GM19238 (cell line): Measurements from ENCODE around the gene DNAJC15.
"Not testable (repeated sequence)": the region's sequence is repeated elsewhere in the genome, so short reads cannot be mapped to it uniquely, and the experiment has no call there.

ENCODE experiments used
- DNase-seq: peaks from one replicate; pipeline ENCODE4 v3.0.0; 2011; ENCODE audit warnings: low spot score; ENCODE audit not compliant: insufficient read length

The DNAJC15 gene

DNA sequence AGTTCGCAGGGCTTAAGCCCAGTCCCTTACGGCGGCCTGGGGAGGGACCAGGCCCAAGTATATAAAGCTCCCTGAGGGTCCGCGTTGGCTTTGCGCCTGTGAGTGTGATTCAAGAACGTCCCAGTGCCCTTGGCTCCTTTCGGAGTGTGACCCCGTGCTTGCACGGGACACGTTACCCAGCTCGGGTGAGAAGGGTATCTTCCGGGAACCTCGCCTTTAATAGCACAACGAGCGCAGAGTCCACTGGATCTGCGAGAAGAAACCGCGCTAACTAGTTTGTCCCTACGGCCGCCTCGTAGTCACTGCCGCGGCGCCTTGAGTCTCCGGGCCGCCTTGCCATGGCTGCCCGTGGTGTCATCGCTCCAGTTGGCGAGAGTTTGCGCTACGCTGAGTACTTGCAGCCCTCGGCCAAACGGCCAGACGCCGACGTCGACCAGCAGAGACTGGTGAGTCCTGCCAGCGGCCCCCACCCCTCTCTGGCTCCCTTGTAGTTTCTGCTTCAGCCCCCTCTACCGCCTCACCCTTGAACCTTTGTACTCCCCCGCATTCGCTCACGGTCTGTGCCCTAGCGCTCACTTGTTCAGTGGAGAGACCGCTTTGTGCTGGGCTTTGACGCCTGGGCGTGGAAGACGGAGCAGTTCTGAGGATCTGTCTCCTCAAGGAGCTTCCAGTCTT, at the start of gene DNAJC15:
DNAJC15 (plus strand) TSS at position 298 of the 675 bp plus-strand sequence; CDS start at position 339, 41 bp downstream.
- peak; percentile 64 for DNase-seq

- DNase-seq: no peak
These were observed 47.3 kb upstream of the DNAJC15 start for GRCh38 chr13:42976066-42976465.

- DNase-seq: no peak
These were observed 46.1 kb upstream of the DNAJC15 start for GRCh38 chr13:42977219-42977659.

- DNase-seq: no peak
These were observed 42.1 kb upstream of the DNAJC15 start for GRCh38 chr13:42981317-42981716.

- DNase-seq: no peak
These were observed 41.5 kb upstream of the DNAJC15 start for GRCh38 chr13:42981853-42982252.

- DNase-seq: no peak
These were observed 39.4 kb upstream of the DNAJC15 start for GRCh38 chr13:42984026-42984425.

DNA sequence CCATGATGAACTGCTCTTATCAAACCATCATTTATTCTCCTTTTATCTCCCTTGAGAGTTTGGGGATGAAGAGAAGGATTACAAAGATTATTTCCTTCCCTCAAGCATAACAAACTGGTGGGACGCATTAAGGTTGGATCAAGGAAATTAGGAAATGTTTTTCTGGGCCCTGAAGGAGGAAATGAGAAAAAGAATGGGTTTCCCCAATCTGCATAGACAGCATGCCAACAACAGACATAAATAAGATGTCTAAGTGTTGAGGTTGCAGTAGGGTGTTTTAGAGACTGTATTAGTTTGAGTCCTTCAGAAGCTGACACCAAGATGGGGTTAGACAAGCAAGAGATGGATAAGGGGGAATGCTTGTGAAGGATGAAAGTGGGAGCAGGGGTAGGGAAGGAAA, 38.7 kb upstream of the DNAJC15 start:
- no peak for DNase-seq

DNA sequence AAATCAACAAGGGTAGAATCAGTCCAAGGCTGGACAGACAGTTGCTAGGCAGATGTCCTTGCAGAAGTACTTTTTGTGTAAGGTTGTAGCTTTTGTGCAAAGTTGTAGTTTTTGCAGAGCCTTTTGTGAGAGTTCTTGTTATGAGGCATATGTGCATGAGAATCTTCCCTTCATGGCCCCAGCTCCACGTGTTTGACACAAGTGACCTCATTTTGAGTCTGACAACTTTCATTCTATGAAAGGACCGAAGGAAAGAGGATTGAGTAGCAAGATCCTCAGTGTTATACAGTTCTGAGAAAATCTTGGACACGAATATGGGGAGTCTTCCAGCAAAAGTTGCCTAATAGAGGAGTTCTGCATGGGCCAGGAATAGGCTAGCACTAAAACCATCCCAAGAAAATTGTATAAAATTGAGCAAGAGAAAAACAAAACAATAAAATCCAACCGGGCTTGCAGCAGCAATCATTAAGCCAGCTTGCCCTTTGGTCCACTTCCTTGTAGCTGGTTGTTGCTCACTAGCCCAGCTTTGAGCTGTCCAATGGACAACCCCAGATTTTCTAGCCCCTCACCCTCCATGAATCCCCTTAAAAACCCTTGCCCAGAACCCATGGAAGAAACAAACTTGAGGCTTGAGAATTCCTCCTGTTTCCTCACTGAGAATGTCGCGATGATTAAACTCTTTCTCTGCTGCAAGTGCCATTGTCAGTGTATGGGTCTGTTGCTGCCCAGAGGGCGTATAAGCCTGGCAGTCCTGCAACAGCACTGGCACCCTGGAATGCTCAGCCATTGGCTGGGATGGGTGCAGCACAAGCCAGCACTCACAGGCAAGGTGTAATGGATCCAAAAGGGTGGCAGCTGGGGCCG, 37.8 kb upstream of the DNAJC15 start:
- no peak for DNase-seq

GRCh38 chr13:42986176-42986574, 37.2 kb upstream of the DNAJC15 start:
- no peak for DNase-seq

DNA sequence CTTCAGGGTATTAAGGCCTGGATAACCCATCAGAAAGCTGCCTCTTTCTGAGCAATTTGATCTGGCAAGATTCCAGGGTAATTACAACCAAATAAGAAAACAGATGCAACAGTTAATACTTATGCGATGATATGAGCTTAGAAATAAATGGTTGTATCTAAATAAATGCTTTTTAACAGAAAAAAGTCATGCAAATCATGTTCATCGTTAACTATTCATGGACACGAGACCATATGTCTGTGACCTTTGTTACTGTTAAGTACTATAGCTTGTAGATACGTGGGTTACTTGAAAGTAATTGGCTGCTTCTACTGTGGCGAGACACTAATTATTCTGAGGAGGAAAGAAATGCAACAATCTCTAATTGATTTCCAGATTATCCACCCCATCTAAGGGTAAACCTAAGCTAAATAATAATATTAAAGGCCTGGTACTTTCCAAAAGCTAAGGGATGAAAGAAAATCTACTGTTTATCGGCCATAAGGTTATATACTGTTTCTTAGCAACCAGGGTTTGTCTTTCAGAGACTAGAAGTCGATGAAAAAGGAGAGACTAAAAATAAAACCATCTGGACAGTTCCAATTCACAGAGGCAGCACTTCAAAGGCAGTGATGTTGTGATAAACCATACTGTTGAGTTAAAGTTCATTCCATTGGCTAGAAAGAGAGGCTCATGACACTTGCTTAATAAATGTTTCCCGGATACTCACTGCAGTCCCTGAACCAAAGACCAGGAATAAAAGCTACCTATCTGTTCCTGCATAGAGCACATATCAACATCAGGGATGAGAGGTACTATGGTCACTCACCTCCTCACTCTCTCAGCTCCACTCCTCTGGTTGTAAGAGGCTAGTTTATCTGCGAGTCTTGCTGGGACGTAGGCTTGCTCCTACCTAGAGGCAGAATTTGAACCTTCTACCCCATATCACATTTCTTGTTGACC, 32.8 kb upstream of the DNAJC15 start:
- DNase-seq: no peak

GRCh38 chr13:42991233-42991897, 32.0 kb upstream of the DNAJC15 start:
- not testable (repeated sequence) for DNase-seq

GRCh38 chr13:42991898-42992763, 31.3 kb upstream of the DNAJC15 start, which contains the start of gene EPSTI1:
Gene EPSTI1, minus strand, starts transcription at chr13:42992241. Its CDS starts 76 bp downstream, at chr13:42992165.
- DNase-seq: peak; percentile 28

GRCh38 chr13:42992764-42993122, 30.6 kb upstream of the DNAJC15 start:
- no peak for DNase-seq

DNA sequence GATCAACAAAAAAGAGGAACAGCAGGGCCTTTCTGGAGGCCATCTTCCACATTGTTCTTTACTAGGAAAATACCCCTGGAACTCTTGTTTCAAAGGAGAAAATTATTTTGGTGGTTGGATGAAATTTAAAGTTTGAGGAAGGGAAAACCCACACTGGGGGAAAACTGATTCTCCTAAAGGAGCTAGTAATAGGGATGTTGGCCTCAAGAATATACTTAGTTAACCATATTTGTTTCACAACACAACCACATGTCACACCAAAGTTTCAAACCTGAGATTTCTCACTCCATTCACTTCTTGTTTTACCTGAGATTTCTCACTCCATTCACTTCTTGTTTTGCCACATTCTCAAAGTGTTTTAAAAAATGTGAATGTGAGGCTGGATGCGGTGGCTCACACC, 28.5 kb upstream of the DNAJC15 start:
- no peak for DNase-seq

DNA sequence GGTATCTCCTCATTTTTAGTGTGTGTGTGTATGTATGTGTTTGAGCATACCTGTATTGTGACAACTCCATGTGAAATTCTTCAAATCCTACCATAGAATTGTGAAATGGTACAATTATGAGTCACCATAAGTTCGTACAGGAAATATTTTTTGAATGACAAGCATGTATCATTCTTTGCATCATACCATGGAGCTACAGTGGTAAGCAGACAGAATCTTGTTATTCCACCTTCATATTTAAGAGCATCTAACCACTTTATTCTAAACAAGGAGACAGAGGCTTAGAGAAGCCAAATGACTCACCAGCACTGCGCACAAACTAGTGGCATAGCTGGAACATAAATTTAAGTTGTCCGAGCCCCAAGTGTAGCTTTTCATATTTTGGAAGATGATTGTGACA, 26.8 kb upstream of the DNAJC15 start:
- DNase-seq: no peak

DNA sequence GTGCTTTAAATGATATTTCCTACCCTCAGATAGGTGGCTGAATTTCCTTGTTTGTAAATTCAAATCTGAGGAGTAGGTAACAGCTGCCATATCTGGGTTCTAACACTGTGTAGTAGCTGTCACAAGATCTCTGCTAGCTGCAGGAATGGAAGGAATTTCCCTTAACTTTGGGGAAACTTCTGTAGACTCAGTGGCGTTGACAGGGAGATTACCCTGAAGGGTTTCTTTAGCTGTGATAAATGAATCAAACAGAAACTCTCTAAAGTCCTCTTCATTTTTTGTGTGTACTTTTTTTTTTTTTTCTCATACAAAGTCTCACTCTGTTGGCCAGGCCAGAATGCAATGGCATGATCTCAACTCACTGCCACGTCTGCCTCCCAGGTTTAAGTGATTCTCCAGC, 26.0 kb upstream of the DNAJC15 start:
- no peak for DNase-seq

DNA sequence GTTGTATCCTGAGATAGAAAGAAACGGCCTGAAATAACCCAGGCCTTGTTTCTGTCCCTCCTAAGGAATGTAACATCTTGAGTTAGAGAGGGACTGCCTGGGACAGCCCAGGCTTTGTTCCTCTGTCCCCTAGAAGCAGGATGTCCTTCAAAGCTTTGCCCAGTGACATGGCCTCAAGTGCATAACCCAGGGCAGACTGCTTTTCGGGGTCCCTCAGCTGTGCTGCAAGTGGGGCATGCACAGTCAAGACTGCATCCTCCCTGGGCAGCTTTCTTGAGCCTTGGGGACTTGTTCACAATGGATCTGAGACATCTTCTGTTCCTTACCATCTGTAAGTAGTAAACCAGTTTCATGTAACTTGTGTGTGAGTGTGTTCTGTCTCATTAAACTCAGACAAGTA, 23.9 kb upstream of the DNAJC15 start:
- no peak for DNase-seq

GRCh38 chr13:43000676-43001075, 22.7 kb upstream of the DNAJC15 start:
- no peak for DNase-seq

DNA sequence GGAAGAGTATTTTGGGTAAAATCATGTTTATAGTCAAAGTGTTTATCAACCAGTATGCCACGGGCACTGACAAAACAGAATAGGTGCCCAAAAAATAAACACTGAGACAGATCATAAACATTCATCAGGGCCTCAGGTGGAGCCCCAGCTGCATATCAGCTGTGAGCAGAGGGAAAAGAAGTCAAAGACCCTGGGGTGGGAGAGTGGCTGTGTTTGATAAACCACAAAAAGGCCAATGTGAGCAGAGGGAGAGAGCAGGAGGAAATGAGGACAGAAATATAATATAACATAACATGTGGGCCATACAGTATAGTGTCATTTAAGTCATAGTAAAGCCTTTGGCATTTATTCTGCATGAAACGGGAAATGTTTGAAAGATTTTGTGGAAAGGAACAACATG, 21.4 kb upstream of the DNAJC15 start:
- no peak for DNase-seq

DNA sequence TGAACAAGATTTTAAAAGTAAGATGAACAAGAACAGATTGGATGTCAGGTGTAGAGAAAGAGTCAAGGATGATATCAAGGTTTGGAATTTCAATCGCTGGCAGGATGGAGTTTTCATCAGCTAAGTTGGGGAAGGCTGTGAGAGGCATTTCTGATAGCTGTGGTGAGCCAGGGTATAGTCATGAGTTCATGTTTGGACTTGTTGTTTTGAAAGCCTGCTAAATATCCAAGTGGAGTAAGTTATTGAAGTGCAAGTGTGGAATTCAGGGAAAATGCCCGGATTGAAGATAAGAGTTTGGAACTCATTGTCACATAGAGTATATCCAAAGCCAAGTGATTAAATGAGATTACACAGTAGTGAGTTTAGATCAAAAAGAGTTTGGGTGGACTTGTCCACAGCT, 20.4 kb upstream of the DNAJC15 start:
- DNase-seq: no peak
